Neural crest cell (in vitro differentiated cells): ENCODE data around the gene RFTN1. TPM values are rescaled to one million over a fixed set of nuclear protein-coding genes. Genes with fewer than 3 reads are reported as not detected.

Source experiments
- DNase-seq: peaks from one replicate; pipeline ENCODE4 v3.0.0; 2021; ENCODE audit warnings: low read depth, mixed read lengths, low spot score
- H3K27ac Mint-ChIP-seq: one replicate; pipeline ENCODE4 v1.8.0; 2021; ENCODE audit warnings: mild to moderate bottlenecking, mixed read lengths; ENCODE audit not compliant: unreplicated experiment
- H3K27me3 Mint-ChIP-seq: 2 replicates; pipeline ENCODE4 v1.8.0; 2021; ENCODE audit warnings: low read depth, mild to moderate bottlenecking, mixed read lengths
- H3K36me3 Mint-ChIP-seq: 2 replicates; pipeline ENCODE4 v1.8.0; 2021; ENCODE audit warnings: low read depth, mild to moderate bottlenecking, mixed read lengths
- H3K4me1 Mint-ChIP-seq: 2 replicates; pipeline ENCODE4 v1.8.0; 2021; ENCODE audit warnings: mixed read lengths
- H3K4me3 Mint-ChIP-seq: one replicate; pipeline ENCODE4 v1.8.0; 2021; ENCODE audit warnings: mild to moderate bottlenecking, mixed read lengths
- H3K9me3 Mint-ChIP-seq: 2 replicates; pipeline ENCODE4 v1.8.0; 2021; ENCODE audit warnings: mixed read lengths
- CTCF ChIP-seq: fragments of 200-600 bp; sonication (generic); conservative IDR thresholded peaks from 2 replicates; pipeline ENCODE4 v1.5.0; 2021; ENCODE audit warnings: antibody characterized with exemption, mild to moderate bottlenecking
- total RNA-seq: library from RNA; stranded (reverse); gene quantifications from 2 replicates; pipeline ENCODE4 v1.2.1, GENCODE V29; 2021

The RFTN1 gene
- total RNA-seq, 1 donor from 2014 or later = 2.0 TPM

GRCh38 chr3:16528106-16528505 lies 14.6 kb upstream of the RFTN1 start:
- TF ChIP-seq CTCF = no peak
- H3K36me3 Mint-ChIP-seq = no peaks in the 10 kb centered on the region

GRCh38 chr3:16524196-16524595 lies 10.7 kb upstream of the RFTN1 start:
- peaks cover 9% of the 10 kb centered on the region for H3K27me3 Mint-ChIP-seq
- no peak overlapping the region for H3K27ac Mint-ChIP-seq
- no peak for TF ChIP-seq CTCF
- H3K4me1 Mint-ChIP-seq = peaks cover 10% of the 10 kb centered on the region
- no peaks in the 10 kb centered on the region for H3K36me3 Mint-ChIP-seq
- no peaks in the 10 kb centered on the region for H3K9me3 Mint-ChIP-seq
- DNase-seq = no peak
- no peak overlapping the region for H3K4me3 Mint-ChIP-seq

More at GRCh38 chr3:16528106-16528505, 14.6 kb upstream of the RFTN1 start:
- Mint-ChIP-seq H3K4me1 (no peaks in the 10 kb centered on the region), H3K27ac (peak overlapping the region; percentile 32), H3K4me3 (no peak overlapping the region), H3K9me3 (no peaks in the 10 kb centered on the region), H3K27me3 (peaks cover 12% of the 10 kb centered on the region)
- no peak for DNase-seq

- Mint-ChIP-seq H3K4me3 (no peak overlapping the region), H3K4me1 (peaks cover 10% of the 10 kb centered on the region), H3K9me3 (no peaks in the 10 kb centered on the region), H3K27ac (no peak overlapping the region), H3K36me3 (no peaks in the 10 kb centered on the region), H3K27me3 (peaks cover 13% of the 10 kb centered on the region)
- no peak for TF ChIP-seq CTCF
- no peak for DNase-seq
Observed at GRCh38 chr3:16523778-16524177, 10.3 kb upstream of the RFTN1 start.

GRCh38 chr3:16522834-16523233 lies 9.3 kb upstream of the RFTN1 start:
- Mint-ChIP-seq H3K36me3 (no peaks in the 10 kb centered on the region), H3K4me3 (no peak overlapping the region), H3K4me1 (peaks cover 10% of the 10 kb centered on the region), H3K27me3 (peaks cover 21% of the 10 kb centered on the region), H3K27ac (peak overlapping the region; percentile 43), H3K9me3 (no peaks in the 10 kb centered on the region)
- DNase-seq = no peak
- no peak for TF ChIP-seq CTCF

- H3K36me3 Mint-ChIP-seq = no peaks in the 10 kb centered on the region
- peaks cover 18% of the 10 kb centered on the region for H3K4me1 Mint-ChIP-seq
- no peak for TF ChIP-seq CTCF
- no peaks in the 10 kb centered on the region for H3K9me3 Mint-ChIP-seq
- H3K27ac Mint-ChIP-seq = no peak overlapping the region
- peaks cover 30% of the 10 kb centered on the region for H3K27me3 Mint-ChIP-seq
- DNase-seq = no peak
- no peak overlapping the region for H3K4me3 Mint-ChIP-seq
Observed at GRCh38 chr3:16520970-16521881, 7.7 kb upstream of the RFTN1 start.
